GM18505 (cell line): ENCODE results near the gene FPR2.
"Not testable (repeated sequence)": the region's sequence is repeated elsewhere in the genome, so short reads cannot be mapped to it uniquely, and the experiment has no call there.

Source experiments
- ATAC-seq: cut with Tn5 transposase; IDR thresholded peaks from one replicate; pipeline ENCODE4 v1.9.1; 2021; ENCODE audit not compliant: unreplicated experiment
- POLR2A ChIP-seq: IDR thresholded peaks from 4 replicates; pipeline ENCODE4 v1.6.1; 2011; ENCODE audit warnings: borderline replicate concordance; ENCODE audit not compliant: insufficient read depth, insufficient read length; ENCODE audit errors: extremely low read depth

The FPR2 gene

GRCh38 chr19:51729781-51730180, 31.2 kb upstream of the FPR2 start:
- no peak for TF ChIP-seq POLR2A
- ATAC-seq: no peak

GRCh38 chr19:51733742-51734522, 27.0 kb upstream of the FPR2 start:
- no peak for TF ChIP-seq POLR2A
- ATAC-seq: no peak

- TF ChIP-seq POLR2A: no peak
- no peak for ATAC-seq
Measured at GRCh38 chr19:51735759-51736449, 25.1 kb upstream of the FPR2 start.

GRCh38 chr19:51737389-51737788, 23.6 kb upstream of the FPR2 start:
- no peak for ATAC-seq
- TF ChIP-seq POLR2A: no peak

GRCh38 chr19:51737924-51738323, 23.1 kb upstream of the FPR2 start:
- TF ChIP-seq POLR2A: no peak
- no peak for ATAC-seq

GRCh38 chr19:51738523-51738922, 22.5 kb upstream of the FPR2 start:
- ATAC-seq: not testable (repeated sequence)

- no peak for TF ChIP-seq POLR2A
- ATAC-seq: no peak
Measured at GRCh38 chr19:51739466-51740213, 21.3 kb upstream of the FPR2 start.

- TF ChIP-seq POLR2A: no peak
- no peak for ATAC-seq
Measured at GRCh38 chr19:51740356-51740755, 20.6 kb upstream of the FPR2 start.

- TF ChIP-seq POLR2A: no peak
- ATAC-seq: no peak
Measured at GRCh38 chr19:51742789-51743188, 18.2 kb upstream of the FPR2 start.

- no peak for TF ChIP-seq POLR2A
- ATAC-seq: no peak
Measured at GRCh38 chr19:51743405-51743804, 17.6 kb upstream of the FPR2 start.

- no peak for TF ChIP-seq POLR2A
- ATAC-seq: no peak
Measured at GRCh38 chr19:51746731-51747130, 14.2 kb upstream of the FPR2 start.

- TF ChIP-seq POLR2A: no peak
- no peak for ATAC-seq
Measured at GRCh38 chr19:51749979-51750378, 11.0 kb upstream of the FPR2 start.

GRCh38 chr19:51750400-51751094, 10.4 kb upstream of the FPR2 start:
- TF ChIP-seq POLR2A: no peak
- no peak for ATAC-seq
